Memory B cell (primary cell): ENCODE data around the gene ADCY9.

Experiments used
- ATAC-seq: fragments of 150-1000 bp; cut with Tn5 transposase; 2 replicates; pipeline ENCODE4 v1.10.0; 2021; ENCODE audit warnings: low read depth, mild to moderate bottlenecking, moderate library complexity
- DNase-seq, 2 donors: peaks; one replicate each; pipeline ENCODE4 v3.0.0; 2022; ENCODE audit warnings: low spot score in 2 of 2
- H3K27ac Mint-ChIP-seq: one replicate; pipeline ENCODE4 v1.8.0; 2022; ENCODE audit warnings: mild to moderate bottlenecking, moderate library complexity, mixed read lengths
- H3K27me3 Mint-ChIP-seq: one replicate; pipeline ENCODE4 v1.8.0; 2022; ENCODE audit warnings: mixed read lengths
- H3K36me3 Mint-ChIP-seq: one replicate; pipeline ENCODE4 v1.8.0; 2022; ENCODE audit warnings: mild to moderate bottlenecking, mixed read lengths
- H3K4me1 Mint-ChIP-seq: one replicate; pipeline ENCODE4 v1.8.0; 2022; ENCODE audit warnings: mixed read lengths
- H3K4me3 Mint-ChIP-seq: one replicate; pipeline ENCODE4 v1.8.0; 2022; ENCODE audit warnings: mild to moderate bottlenecking, moderate library complexity, mixed read lengths
- H3K9me3 Mint-ChIP-seq: one replicate; pipeline ENCODE4 v1.8.0; 2022; ENCODE audit warnings: mixed read lengths

Gene ADCY9

DNA sequence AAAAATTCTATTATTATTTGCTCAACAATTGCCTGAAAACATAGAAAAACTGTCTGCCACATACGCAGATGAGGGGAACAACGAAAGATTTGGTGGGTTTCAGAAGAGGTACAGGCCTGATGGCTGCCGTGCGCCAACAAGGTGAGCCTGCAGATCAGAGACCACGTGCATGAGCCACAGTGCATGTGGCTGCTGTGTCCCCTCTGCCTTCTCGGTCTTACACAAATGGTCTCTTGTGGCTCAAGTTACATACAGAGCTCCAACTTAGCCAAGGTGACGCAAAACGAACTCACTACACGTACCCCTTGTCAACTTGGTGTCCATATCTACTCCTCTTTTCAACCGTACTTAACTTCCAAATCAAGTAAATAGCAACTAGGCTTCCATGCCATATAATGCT is 82.3 kb downstream of the ADCY9 start:
- Mint-ChIP-seq H3K27me3 (peaks cover 8% of the 10 kb centered on the region), H3K4me3 (no peak overlapping the region), H3K27ac (no peak overlapping the region), H3K9me3 (no peaks in the 10 kb centered on the region), H3K36me3 (peaks cover 3% of the 10 kb centered on the region), H3K4me1 (peaks cover 5% of the 10 kb centered on the region)
- ATAC-seq (no peak), DNase-seq (no peak)

DNA sequence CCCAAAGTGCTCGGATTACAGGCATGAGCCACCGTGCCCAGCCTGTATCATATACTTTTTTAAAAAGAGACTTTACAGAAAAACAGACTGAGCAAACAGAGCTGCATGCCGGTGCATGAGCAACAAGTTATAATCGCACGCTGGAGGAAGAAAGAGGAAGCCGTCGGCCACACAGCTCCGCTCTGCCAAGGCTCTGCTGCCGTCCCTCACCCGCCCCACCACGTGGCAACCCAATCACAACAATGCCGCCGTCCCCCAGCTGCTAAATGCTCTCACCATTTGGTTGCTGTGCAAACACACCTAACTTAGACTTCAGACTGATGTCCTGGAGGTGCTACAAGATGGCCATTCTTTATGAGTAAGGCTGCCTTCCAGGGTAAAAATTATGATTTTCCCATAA is 83.5 kb downstream of the ADCY9 start:
- Mint-ChIP-seq H3K27me3 (peaks cover 8% of the 10 kb centered on the region), H3K9me3 (no peaks in the 10 kb centered on the region), H3K36me3 (peaks cover 3% of the 10 kb centered on the region), H3K27ac (no peak overlapping the region), H3K4me1 (peaks cover 5% of the 10 kb centered on the region), H3K4me3 (no peak overlapping the region)
- peak; percentile 98 for ATAC-seq
- DNase-seq, result peak in 1 of 2 donors; percentile 34

DNA sequence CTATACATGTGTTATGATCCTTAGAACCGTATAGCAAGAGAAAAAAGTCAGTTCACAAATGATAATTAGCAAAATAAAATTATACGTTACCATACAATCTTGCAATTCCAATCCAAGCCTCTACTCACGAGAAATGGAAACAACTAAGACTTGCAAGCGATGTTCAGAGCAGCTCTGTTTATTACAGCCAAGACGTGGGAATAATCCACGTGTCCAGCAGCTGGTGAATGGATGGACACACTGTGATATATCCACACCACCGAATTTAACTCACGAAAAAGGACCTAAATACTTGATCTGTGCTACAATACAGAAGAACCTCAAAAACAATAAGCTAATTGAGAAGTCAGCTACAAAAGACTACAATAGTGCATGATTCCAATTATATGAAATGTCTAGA is 88.1 kb downstream of the ADCY9 start:
- H3K36me3 Mint-ChIP-seq, result peaks cover 14% of the 10 kb centered on the region
- no peak overlapping the region for H3K4me3 Mint-ChIP-seq
- H3K27ac Mint-ChIP-seq, result no peak overlapping the region
- peaks cover 5% of the 10 kb centered on the region for H3K4me1 Mint-ChIP-seq
- ATAC-seq, result no peak
- H3K27me3 Mint-ChIP-seq, result peaks cover 9% of the 10 kb centered on the region
- no peaks in the 10 kb centered on the region for H3K9me3 Mint-ChIP-seq
- DNase-seq, result no peak

DNA sequence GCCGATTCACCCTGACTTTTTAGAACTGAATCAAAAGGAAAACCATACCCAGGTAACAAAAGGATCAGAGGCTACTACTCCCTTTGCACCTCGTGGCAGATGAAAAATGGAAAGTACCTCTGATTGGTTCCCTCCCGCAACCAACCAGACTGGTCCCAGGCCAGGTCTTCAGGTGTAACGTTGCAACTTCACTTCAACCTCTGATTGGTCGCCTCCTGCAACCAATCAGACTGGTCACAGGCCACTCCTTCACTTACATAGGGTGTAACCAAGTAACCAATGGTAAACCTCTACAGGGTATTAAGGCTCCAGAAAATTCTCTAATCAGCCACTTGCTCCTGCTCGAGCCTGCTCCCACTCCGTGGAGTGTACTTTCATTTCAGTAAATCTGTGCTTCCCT is 89.4 kb downstream of the ADCY9 start:
- Mint-ChIP-seq H3K27me3 (peaks cover 11% of the 10 kb centered on the region), H3K4me1 (peaks cover 3% of the 10 kb centered on the region), H3K36me3 (peaks cover 14% of the 10 kb centered on the region), H3K27ac (no peak overlapping the region), H3K4me3 (no peak overlapping the region), H3K9me3 (no peaks in the 10 kb centered on the region)
- DNase-seq (no peak), ATAC-seq (no peak)

DNA sequence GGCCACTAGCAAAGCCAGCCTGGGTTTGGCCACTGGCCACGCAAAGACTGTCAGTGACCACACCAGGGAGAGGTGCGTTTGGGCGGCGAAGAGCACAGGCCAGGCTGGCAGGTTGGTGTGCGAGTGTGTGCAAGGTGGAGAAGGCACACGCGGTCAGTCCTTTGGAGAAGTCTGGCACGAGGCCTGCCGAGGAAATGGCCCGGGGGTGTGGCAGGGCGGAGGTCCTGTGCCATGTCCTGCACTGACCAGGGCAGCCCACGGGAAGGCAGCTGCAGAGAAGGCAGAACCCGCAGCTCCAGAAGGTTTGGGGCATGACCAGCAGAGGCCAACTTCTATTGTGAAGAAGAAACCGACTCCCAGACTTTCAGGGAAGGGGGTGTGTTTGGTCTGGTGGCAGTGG is 90.8 kb downstream of the ADCY9 start:
- H3K27me3 Mint-ChIP-seq, result peaks cover 11% of the 10 kb centered on the region
- no peaks in the 10 kb centered on the region for H3K9me3 Mint-ChIP-seq
- H3K27ac Mint-ChIP-seq, result no peak overlapping the region
- ATAC-seq (no peak), DNase-seq (no peak)
- no peak overlapping the region for H3K4me3 Mint-ChIP-seq
- peaks cover 7% of the 10 kb centered on the region for H3K4me1 Mint-ChIP-seq
- peaks cover 14% of the 10 kb centered on the region for H3K36me3 Mint-ChIP-seq

DNA sequence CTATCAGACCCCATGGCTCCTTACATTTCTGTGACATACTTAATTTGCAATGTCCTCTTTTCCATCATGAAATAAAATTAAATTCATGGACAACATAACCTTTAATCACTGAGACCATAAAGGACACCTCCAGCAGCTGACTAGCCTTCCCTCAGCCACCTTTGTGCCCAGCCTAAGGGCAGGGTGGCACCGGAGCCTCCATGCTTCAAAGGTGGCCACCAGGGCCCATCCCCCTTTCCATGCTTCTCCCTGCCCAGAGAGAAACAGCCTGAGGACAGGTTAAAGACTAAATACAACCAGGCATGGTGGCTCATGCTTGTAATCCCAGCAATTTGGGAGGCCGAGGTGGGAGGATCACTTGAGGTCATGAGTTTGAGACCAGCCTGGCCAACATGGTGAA is 94.3 kb downstream of the ADCY9 start:
- Mint-ChIP-seq H3K9me3 (no peaks in the 10 kb centered on the region), H3K27ac (no peak overlapping the region), H3K36me3 (peaks cover 9% of the 10 kb centered on the region), H3K4me1 (peaks cover 13% of the 10 kb centered on the region), H3K27me3 (peaks cover 7% of the 10 kb centered on the region), H3K4me3 (no peak overlapping the region)
- DNase-seq, result no peak
- no peak for ATAC-seq

DNA sequence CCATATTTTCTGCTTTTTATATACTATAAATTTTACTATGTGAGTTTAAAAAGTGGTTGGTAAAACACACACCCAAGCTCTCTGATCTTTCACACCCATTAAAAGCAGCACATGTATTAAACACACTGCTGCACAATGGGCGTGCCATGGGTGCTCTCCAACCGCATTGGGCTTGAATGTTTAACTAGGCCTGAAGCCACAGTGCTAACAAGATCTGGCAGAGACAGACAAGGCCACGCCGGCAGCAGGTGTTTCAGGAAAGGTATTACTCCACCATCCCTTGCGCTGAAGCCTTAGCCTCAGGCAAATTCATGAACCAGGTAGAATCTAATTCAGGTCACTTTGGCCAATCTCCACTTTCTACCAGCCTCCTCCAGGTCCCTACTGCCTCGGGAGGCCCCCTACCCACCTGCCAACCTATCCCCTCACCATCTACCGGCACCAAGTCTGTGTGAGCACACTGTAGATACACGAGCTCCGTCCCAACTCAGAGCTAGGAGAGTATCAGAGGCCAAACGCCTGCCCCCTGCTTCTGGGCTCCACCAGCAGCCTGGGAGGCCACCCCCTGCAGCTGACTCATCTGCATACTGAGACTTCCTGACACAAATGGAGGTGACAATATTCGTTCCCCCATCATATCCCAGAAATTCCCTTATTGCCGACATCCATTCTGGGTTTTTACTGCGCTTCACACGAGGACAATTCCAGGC is 95.0 kb downstream of the ADCY9 start:
- Mint-ChIP-seq H3K36me3 (peaks cover 9% of the 10 kb centered on the region), H3K27me3 (peaks cover 9% of the 10 kb centered on the region), H3K4me3 (no peak overlapping the region), H3K9me3 (no peaks in the 10 kb centered on the region), H3K27ac (no peak overlapping the region), H3K4me1 (peaks cover 13% of the 10 kb centered on the region)
- DNase-seq, result no peak
- ATAC-seq, result peak; percentile 64

DNA sequence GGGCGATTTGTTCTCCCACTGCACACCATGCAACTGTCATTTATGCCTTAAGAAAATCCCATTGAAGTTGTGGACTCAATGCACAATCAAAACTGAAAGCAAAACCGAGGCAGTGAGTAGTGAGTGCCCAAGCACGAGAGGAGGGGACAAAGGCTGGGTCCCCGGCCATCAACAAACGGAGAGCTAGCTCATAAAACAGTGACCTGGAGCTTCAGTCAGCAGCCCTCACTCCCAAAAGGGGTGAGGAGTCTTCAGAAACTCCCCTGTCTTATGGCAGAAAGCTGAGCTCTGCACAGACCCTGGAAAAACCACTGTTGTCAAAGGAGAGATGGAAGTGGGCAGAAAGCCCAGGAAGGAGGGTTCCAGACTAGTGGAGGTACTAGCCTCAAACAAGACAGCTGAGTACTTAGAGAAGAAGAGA is 96.9 kb downstream of the ADCY9 start:
- peaks cover 13% of the 10 kb centered on the region for H3K4me1 Mint-ChIP-seq
- H3K27ac Mint-ChIP-seq, result no peak overlapping the region
- H3K4me3 Mint-ChIP-seq, result peak overlapping the region; percentile 53
- no peaks in the 10 kb centered on the region for H3K9me3 Mint-ChIP-seq
- peaks cover 11% of the 10 kb centered on the region for H3K27me3 Mint-ChIP-seq
- no peak for DNase-seq
- peaks cover 1% of the 10 kb centered on the region for H3K36me3 Mint-ChIP-seq
- ATAC-seq, result no peak

DNA sequence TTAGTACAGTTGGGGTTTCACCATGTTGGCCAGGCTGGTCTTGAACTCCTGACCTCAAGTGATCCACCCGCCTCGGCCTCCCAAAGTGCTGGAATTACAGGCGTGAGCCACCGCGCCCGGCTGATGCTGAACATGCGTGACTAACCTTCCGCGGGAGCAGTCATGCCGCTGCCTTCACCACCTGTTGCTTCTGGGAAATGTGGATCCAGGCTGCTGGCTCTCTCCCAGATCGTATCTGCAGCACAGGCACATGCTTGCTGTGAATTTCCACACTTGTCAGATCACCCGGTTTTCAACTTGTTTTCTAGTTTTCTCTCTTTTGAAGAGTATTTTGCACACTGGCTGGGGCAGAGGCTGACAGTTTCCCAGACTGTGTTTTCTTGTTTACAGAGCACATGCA is 97.9 kb downstream of the ADCY9 start:
- peaks cover 11% of the 10 kb centered on the region for H3K27me3 Mint-ChIP-seq
- no peak for DNase-seq
- H3K36me3 Mint-ChIP-seq, result peaks cover 1% of the 10 kb centered on the region
- H3K27ac Mint-ChIP-seq, result no peak overlapping the region
- ATAC-seq, result no peak
- H3K4me1 Mint-ChIP-seq, result peaks cover 13% of the 10 kb centered on the region
- no peak overlapping the region for H3K4me3 Mint-ChIP-seq
- no peaks in the 10 kb centered on the region for H3K9me3 Mint-ChIP-seq

DNA sequence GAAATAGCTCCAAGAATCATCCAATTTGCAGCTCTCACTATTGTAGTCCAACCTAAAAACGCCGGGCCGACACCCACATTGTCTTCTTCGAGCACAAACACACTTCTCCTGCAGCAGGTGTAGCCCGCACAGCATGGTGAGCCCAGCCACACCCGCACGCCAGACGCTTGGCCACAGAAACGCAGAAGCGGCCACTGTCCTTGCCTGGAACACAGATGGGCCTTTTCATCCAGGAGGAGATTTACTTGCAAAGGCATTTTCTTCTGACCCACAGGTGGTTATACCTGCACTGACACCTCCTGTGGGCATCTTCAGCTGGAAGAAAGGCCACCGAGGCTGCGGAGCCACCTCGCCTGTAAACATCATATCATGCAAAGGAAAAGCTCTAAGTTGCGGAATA is 98.4 kb downstream of the ADCY9 start:
- peaks cover 13% of the 10 kb centered on the region for H3K4me1 Mint-ChIP-seq
- H3K4me3 Mint-ChIP-seq, result no peak overlapping the region
- peaks cover 1% of the 10 kb centered on the region for H3K36me3 Mint-ChIP-seq
- ATAC-seq (no peak), DNase-seq (no peak)
- H3K9me3 Mint-ChIP-seq, result no peaks in the 10 kb centered on the region
- H3K27me3 Mint-ChIP-seq, result peaks cover 9% of the 10 kb centered on the region
- H3K27ac Mint-ChIP-seq, result no peak overlapping the region

DNA sequence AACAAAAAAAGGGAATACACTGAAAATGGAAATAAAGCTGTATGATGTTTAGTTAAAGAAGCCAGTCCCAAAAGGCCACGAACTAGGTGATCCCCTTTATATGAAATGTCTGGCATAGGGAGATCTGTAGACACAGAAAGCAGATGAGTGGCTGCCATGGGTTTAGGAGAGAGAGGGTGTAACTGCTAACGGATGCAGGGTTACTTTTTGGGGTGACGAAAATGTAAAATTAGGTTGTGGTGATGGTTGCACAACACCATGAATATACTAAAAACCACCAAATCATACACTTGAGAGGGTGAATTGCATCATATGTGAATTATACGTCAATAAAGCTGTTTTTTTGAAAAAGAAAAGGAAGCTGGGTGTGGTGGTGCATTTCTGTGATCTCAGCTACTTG is 99.6 kb downstream of the ADCY9 start:
- ATAC-seq (no peak), DNase-seq (no peak)
- Mint-ChIP-seq H3K27me3 (peaks cover 7% of the 10 kb centered on the region), H3K4me3 (no peak overlapping the region), H3K9me3 (no peaks in the 10 kb centered on the region), H3K27ac (no peak overlapping the region), H3K36me3 (peaks cover 1% of the 10 kb centered on the region), H3K4me1 (peaks cover 13% of the 10 kb centered on the region)

DNA sequence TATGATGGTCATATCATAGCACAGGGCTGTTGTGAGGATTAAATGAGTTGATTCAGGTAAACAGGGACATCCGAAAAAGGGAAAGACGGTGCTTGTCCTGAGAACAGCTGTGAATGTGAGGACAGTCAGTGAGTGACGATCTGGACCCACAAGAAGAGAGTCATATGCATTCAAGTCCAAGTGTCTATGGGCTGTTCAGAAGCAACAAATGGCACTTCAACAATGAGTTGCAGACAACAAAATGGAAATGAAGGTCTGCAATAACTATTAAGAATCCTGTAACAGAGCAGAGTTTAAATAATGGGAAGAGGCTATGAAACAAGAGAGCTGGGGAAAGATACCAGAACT is 100.3 kb downstream of the ADCY9 start:
- Mint-ChIP-seq H3K9me3 (no peaks in the 10 kb centered on the region), H3K27me3 (peaks cover 7% of the 10 kb centered on the region), H3K27ac (no peak overlapping the region), H3K4me3 (no peak overlapping the region), H3K36me3 (peaks cover 1% of the 10 kb centered on the region), H3K4me1 (peaks cover 9% of the 10 kb centered on the region)
- no peak for DNase-seq
- ATAC-seq, result no peak

DNA sequence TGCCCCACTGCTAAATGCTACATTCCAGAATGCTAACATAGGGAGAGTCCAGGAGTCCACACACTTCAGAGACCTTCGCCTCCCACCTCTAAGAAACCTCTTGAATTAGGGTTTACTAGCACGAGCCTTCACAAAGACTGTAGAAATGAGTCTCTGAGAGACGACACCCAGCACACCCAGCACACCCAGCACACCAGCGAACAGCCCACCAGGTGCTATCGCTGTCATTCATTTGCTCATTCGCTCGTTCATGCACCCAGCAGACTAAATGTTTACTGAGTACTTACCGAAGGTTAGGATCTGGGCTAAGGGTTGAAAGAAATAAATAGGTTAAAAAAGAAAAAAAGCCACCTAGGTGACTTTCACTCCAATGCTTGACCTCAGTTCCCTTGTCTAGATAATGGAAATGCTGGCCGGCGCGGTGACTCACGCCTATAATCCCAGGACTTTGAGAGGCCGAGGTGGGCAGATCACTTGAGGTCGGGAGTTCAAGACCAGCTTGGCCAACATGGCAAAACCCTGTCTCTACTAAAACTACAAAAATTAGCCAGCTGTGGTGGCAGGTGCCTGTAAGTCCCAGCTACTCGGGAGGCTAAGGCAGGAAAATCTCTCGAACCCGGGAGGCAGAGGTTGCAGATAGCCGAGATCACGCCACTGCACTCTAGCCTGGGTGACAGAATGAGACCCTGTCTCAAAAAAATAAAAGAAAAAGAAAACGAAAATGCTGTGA is 100.8 kb downstream of the ADCY9 start:
- DNase-seq (no peak), ATAC-seq (no peak)
- Mint-ChIP-seq H3K36me3 (peaks cover 1% of the 10 kb centered on the region), H3K27me3 (peaks cover 8% of the 10 kb centered on the region), H3K4me1 (peaks cover 9% of the 10 kb centered on the region), H3K4me3 (no peak overlapping the region), H3K9me3 (no peaks in the 10 kb centered on the region), H3K27ac (no peak overlapping the region)

DNA sequence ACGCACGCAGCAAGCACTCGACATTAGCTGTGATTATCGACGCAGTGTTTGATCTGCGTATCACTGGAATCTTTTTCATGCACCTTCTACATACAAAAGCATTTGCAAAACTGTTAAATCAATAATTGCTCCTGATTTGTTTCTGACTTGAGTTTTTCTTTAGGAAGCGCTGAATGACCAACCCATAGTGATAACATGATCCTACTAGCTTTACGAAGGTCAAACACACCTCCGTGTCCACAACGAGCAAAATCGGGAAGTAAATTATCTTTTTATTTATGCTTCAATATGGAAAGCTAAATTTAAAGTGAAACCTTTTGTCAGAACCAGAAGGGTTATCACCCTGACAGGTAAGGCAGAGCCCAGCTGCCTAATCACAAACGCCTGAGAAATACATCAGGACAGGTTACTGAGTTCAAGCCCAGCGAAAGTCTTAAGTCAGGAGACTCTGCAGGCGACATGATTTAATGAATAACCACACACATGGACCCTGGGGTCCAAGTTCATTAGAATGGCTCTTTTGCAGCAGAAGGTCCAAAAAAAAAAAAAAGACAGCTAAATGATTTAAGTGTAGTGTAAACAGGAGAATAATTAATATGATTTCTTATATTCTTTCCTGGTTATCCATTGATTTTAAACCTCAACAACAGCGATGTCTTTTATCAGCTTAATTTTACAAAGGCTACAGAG is 104.2 kb downstream of the ADCY9 start:
- DNase-seq, result no peak
- no peaks in the 10 kb centered on the region for H3K4me1 Mint-ChIP-seq

More for the DNA sequence above, 104.2 kb downstream of the ADCY9 start:
- no peak for ATAC-seq
- H3K27ac Mint-ChIP-seq, result no peak overlapping the region
- H3K36me3 Mint-ChIP-seq, result no peaks in the 10 kb centered on the region
- H3K9me3 Mint-ChIP-seq, result no peaks in the 10 kb centered on the region
- peaks cover 10% of the 10 kb centered on the region for H3K27me3 Mint-ChIP-seq
- no peak overlapping the region for H3K4me3 Mint-ChIP-seq
